Activated CD8-positive, alpha-beta memory T cell treated with anti-CD3 and anti-CD28 coated beads, Interleukin-2, amount 10 ng/mL, durations not matched to agents 7 days and 5 days (primary cell): ENCODE measurements around the gene S100B. TPM values are rescaled to one million over a fixed set of nuclear protein-coding genes. Genes with fewer than 3 reads are reported as not detected.

Experiments
- ATAC-seq: fragments of 150-1000 bp; cut with Tn5 transposase; one replicate; pipeline ENCODE4 v1.10.0; 2021; ENCODE audit warnings: moderate library complexity
- CTCF ChIA-PET: fragments of 350-600 bp; sonication (Branson Sonifier 250); formaldehyde crosslinking; loops from one replicate; lab custom pipeline; 2021; ENCODE audit warnings: antibody characterized with exemption; lab: Charles Lee
- DNase-seq: peaks from one replicate; pipeline ENCODE4 v3.0.0-alpha.2; 2020
- H3K27ac Mint-ChIP-seq: one replicate; pipeline ENCODE4 v1.8.0; 2021; ENCODE audit warnings: mild to moderate bottlenecking, mixed read lengths
- H3K27me3 Mint-ChIP-seq: one replicate; pipeline ENCODE4 v1.8.0; 2021; ENCODE audit warnings: mixed read lengths
- H3K36me3 Mint-ChIP-seq: one replicate; pipeline ENCODE4 v1.8.0; 2021; ENCODE audit warnings: mild to moderate bottlenecking, mixed read lengths
- H3K4me1 Mint-ChIP-seq: one replicate; pipeline ENCODE4 v1.8.0; 2021; ENCODE audit warnings: mixed read lengths
- H3K4me3 Mint-ChIP-seq: one replicate; pipeline ENCODE4 v1.8.0; 2021; ENCODE audit warnings: mild to moderate bottlenecking, moderate library complexity, mixed read lengths
- H3K9me3 Mint-ChIP-seq: one replicate; pipeline ENCODE4 v1.8.0; 2022; ENCODE audit warnings: low read depth, mixed read lengths
- total RNA-seq, 2 experiments: library from RNA; stranded (reverse); gene quantifications; one replicate each; pipeline ENCODE4 v1.2.3, GENCODE V29; 2021

The S100B gene
- total RNA-seq, 2 experiments from 2014 or later, result 0.77 to 1.5 TPM

DNA sequence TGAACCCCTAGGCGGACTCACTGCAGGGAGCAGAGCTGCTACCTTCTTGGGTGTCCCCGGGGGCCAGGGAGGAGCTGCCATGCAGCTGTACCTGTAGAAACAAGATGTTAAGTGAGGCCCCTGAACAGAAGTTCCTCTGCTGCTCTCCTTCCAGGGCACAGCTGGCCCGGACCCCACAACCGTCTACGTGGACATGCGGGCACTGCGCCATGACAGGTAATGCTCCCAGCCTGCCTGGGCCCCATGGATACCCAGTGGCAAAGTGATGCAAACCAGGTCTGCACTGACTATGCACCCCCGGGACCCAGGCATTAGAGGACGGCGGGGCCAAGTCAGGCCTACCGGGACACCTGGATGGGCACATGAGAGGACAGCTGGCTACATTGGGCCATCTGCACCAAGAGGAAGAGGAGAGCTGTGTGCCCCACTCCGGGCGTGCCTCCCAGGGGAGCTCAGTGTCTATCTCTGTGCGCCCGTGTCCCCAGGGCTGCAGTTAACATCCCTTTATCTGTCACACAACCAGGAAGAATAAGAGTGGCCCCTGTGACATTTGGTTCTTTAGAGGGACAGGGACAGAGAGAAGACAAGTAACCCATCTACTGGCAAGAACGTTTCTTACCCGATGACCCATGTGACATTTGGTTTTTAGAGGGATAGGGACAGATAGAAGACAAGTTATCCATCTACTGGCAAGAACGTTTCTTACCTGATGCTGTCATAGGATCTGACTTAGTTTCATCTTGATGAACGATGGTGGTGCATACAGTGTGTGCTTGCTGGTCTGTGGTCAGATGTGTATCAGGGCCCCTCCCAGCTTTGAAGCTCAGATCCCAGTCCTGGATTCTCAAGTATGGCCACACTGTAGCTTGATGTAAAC, 44.1 kb downstream of the S100B start:
- H3K4me3 Mint-ChIP-seq, result no peak overlapping the region
- peak; percentile 39 for DNase-seq
- peak overlapping the region; percentile 90 for H3K27ac Mint-ChIP-seq
- peaks cover 29% of the 10 kb centered on the region for H3K4me1 Mint-ChIP-seq
- peaks cover 39% of the 10 kb centered on the region for H3K36me3 Mint-ChIP-seq
- CTCF ChIA-PET, result interaction anchor here (1.0 to 1.9 kb wide), 2 partner anchors 74 to 79 kb away, joined by 3 to 8 read pairs; partner anchors contain the start of gene PRMT2
- H3K9me3 Mint-ChIP-seq, result no peaks in the 10 kb centered on the region
- ATAC-seq, result no peak
- no peaks in the 10 kb centered on the region for H3K27me3 Mint-ChIP-seq

GRCh38 chr21:46559291-46559983, 45.4 kb downstream of the S100B start:
- Mint-ChIP-seq H3K36me3 (peaks cover 35% of the 10 kb centered on the region), H3K27me3 (no peaks in the 10 kb centered on the region)
- peak; percentile 88 for ATAC-seq

DNA sequence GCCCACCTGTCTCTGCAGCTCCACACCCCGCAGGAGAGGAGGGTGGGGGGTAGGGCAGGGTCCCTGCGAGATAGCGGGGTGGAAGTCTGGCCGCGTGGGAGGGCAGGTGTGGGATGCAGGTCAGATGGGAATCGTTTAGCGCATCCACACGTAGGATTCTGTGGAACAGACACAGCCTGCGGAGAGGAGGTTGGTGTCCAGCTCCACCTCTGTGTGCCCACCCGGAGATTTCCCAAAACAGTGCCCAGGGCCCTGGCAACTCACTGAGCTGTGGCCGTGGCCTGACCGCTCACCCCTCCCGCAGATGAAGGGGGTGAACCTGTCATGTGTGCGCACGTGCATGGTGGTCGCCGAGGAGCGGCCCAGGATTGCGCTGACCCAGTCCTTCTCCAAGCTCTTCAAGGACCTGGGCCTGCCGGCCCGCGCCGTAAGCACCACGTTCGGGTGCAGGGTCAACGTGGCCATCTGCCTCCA, 46.9 kb downstream of the S100B start:
- Mint-ChIP-seq H3K4me1 (peaks cover 29% of the 10 kb centered on the region), H3K4me3 (no peak overlapping the region), H3K27me3 (no peaks in the 10 kb centered on the region), H3K27ac (no peak overlapping the region), H3K36me3 (peaks cover 37% of the 10 kb centered on the region), H3K9me3 (no peaks in the 10 kb centered on the region)
- peak; percentile 38 for DNase-seq
- CTCF ChIA-PET, result interaction anchor here (1.9 to 2.1 kb wide), 2 partner anchors 77 to 79 kb away, joined by 4 to 8 read pairs; partner anchors contain the start of gene PRMT2
- no peak for ATAC-seq

More at GRCh38 chr21:46559291-46559983, 45.4 kb downstream of the S100B start:
- H3K27ac Mint-ChIP-seq, result peak overlapping the region; percentile 90
- H3K4me1 Mint-ChIP-seq, result peaks cover 29% of the 10 kb centered on the region
- CTCF ChIA-PET, result interaction anchor here (0.6 to 2.1 kb wide), 8 partner anchors 13 to 416 kb away, joined by 3 to 8 read pairs (median 4); partner anchors contain the start of gene PRMT2
- peak; percentile 79 for DNase-seq
- H3K4me3 Mint-ChIP-seq, result peak overlapping the region; percentile 66
- no peaks in the 10 kb centered on the region for H3K9me3 Mint-ChIP-seq

- ATAC-seq, result no peak
- CTCF ChIA-PET, result no interaction called here
- H3K27ac Mint-ChIP-seq, result no peak overlapping the region
- DNase-seq, result peak; percentile 38
- H3K36me3 Mint-ChIP-seq, result peaks cover 34% of the 10 kb centered on the region
- H3K27me3 Mint-ChIP-seq, result no peaks in the 10 kb centered on the region
- H3K4me3 Mint-ChIP-seq, result no peak overlapping the region
- H3K4me1 Mint-ChIP-seq, result peaks cover 33% of the 10 kb centered on the region
- no peaks in the 10 kb centered on the region for H3K9me3 Mint-ChIP-seq
Measured at GRCh38 chr21:46557469-46557868, 47.4 kb downstream of the S100B start.

- CTCF ChIA-PET, result no interaction called here
- H3K4me1 Mint-ChIP-seq, result peaks cover 38% of the 10 kb centered on the region
- H3K9me3 Mint-ChIP-seq, result no peaks in the 10 kb centered on the region
- H3K27ac Mint-ChIP-seq, result peak overlapping the region; percentile 39
- DNase-seq (no peak), ATAC-seq (no peak)
- no peak overlapping the region for H3K4me3 Mint-ChIP-seq
- peaks cover 28% of the 10 kb centered on the region for H3K36me3 Mint-ChIP-seq
- no peaks in the 10 kb centered on the region for H3K27me3 Mint-ChIP-seq
Measured at GRCh38 chr21:46556802-46557201, 48.1 kb downstream of the S100B start.

- no peak overlapping the region for H3K4me3 Mint-ChIP-seq
- DNase-seq, result no peak
- no peaks in the 10 kb centered on the region for H3K27me3 Mint-ChIP-seq
- no peaks in the 10 kb centered on the region for H3K9me3 Mint-ChIP-seq
- no peak for ATAC-seq
- H3K4me1 Mint-ChIP-seq, result peaks cover 41% of the 10 kb centered on the region
- peaks cover 20% of the 10 kb centered on the region for H3K36me3 Mint-ChIP-seq
- CTCF ChIA-PET, result no interaction called here
- H3K27ac Mint-ChIP-seq, result no peak overlapping the region
Measured at GRCh38 chr21:46555678-46556077, 49.2 kb downstream of the S100B start.

GRCh38 chr21:46555225-46555617, 49.7 kb downstream of the S100B start:
- CTCF ChIA-PET, result no interaction called here
- no peaks in the 10 kb centered on the region for H3K9me3 Mint-ChIP-seq

DNA sequence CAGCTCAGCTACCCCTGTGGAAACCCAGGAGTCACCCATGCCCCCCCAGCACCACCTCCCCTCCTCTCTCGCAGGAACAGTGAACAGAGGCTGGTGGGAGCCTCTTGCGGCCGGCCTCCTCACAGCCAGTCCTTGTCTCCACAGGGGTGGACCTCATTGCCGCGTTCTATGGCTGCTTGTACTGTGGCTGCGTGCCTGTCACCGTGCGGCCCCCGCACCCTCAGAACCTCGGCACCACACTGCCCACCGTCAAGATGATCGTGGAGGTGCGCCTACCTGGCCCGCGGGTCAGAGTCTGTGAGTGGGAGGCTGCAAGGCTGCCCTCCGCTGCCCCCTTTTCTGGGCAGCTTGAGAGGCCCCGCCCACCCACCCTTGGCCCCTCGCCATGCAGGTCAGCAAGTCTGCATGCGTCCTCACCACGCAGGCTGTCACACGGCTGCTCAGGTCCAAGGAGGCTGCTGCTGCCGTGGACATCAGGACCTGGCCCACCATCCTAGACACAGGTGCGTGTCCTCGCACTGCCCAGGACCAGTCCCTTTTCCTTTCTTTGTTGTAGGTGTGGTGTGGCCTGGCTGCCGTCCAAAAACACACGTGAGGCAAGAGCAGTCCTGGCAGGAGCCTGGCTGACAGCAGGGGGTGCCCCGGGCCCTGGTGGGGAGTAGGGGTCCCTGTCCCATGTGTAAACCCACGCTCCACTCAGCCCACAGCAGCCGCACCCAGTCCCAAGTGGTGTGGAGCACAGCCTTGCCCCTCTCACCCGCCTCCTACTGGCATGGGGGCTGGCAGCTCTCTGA, 50.3 kb downstream of the S100B start:
- Mint-ChIP-seq H3K27me3 (no peaks in the 10 kb centered on the region), H3K4me3 (no peak overlapping the region), H3K9me3 (no peaks in the 10 kb centered on the region), H3K4me1 (peaks cover 39% of the 10 kb centered on the region), H3K27ac (peak overlapping the region; percentile 36), H3K36me3 (peaks cover 21% of the 10 kb centered on the region)
- ATAC-seq (no peak), DNase-seq (no peak)
- CTCF ChIA-PET, result no interaction called here

More at GRCh38 chr21:46555225-46555617, 49.7 kb downstream of the S100B start:
- Mint-ChIP-seq H3K27me3 (no peaks in the 10 kb centered on the region), H3K4me3 (no peak overlapping the region), H3K36me3 (peaks cover 22% of the 10 kb centered on the region), H3K4me1 (peaks cover 41% of the 10 kb centered on the region), H3K27ac (no peak overlapping the region)
- no peak for ATAC-seq
- DNase-seq, result no peak

DNA sequence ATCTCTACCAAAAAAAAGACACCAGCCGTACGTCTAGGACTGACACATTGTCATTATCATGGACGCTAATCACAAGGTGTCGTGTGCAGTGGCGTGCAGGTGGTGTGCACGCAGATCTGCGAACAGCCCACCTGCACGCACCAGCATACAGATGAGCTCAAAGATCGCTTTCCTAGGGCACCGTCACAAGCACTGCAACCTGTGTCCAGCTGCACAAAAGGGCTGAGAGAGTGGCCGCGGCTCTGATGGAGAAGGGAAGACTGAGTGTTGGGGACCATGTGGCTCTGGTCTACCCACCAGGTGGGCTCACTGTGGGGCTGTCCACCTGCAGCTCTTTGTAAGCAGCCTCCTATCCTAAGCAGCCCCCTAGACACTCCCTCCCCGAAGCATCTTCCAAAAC, 50.9 kb downstream of the S100B start:
- peaks cover 22% of the 10 kb centered on the region for H3K36me3 Mint-ChIP-seq
- no peak overlapping the region for H3K4me3 Mint-ChIP-seq
- peak overlapping the region; percentile 36 for H3K27ac Mint-ChIP-seq
- ATAC-seq, result no peak
- CTCF ChIA-PET, result no interaction called here
- H3K4me1 Mint-ChIP-seq, result peaks cover 36% of the 10 kb centered on the region
- DNase-seq, result no peak
- H3K9me3 Mint-ChIP-seq, result no peaks in the 10 kb centered on the region
- H3K27me3 Mint-ChIP-seq, result no peaks in the 10 kb centered on the region

DNA sequence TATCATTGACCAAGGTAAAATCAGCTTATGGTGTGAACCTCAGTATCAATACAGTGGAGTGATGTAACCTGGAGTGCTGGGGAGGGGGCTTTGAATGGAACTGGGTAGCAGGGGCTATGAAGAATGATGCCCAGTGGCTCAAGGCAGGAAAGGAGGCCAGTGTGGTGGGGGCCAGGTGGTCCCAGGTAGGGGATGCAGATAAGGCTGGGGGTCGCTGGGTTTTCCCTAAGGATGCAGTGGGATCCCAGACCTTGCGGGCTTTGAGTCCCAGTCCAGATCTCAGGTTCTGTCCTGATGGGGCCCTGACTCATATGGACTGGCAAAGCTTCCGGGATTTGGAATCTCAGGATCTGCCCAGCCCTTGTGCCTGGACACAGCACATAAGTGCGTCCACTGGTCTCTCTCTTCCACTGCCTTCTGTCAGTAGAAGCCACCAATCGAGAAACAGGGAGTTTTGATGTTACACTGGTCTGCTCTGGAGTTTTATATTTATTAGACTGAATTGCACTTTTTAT, 52.0 kb downstream of the S100B start:
- no peak overlapping the region for H3K4me3 Mint-ChIP-seq

DNA sequence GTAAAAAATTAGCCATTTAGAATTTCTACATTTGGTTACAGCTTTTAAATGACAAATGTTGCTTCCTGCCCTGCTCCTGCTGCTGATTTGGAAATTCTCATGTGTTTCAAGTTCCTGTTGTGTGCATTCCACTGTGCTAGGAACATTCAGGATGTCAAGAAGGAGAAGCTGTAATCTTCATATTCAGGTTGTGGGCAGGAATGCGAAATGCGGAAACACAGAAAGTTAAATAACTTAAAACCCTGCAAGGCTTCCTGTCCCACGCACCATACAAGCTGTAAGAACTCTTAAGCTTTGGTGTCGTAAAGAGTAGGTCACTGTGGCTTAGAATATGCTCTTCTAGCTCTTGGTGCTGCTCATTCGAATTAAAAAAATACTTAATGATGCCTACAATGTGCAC, 52.6 kb downstream of the S100B start:
- peaks cover 34% of the 10 kb centered on the region for H3K4me1 Mint-ChIP-seq
- H3K27me3 Mint-ChIP-seq, result no peaks in the 10 kb centered on the region
- DNase-seq, result no peak
- peaks cover 27% of the 10 kb centered on the region for H3K36me3 Mint-ChIP-seq
- peak overlapping the region; percentile 83 for H3K27ac Mint-ChIP-seq
- CTCF ChIA-PET, result interaction anchor here (0.8 to 2.6 kb wide), 6 partner anchors 47 to 408 kb away, joined by 3 to 8 read pairs (median 3); partner anchors contain the start of gene PRMT2
- no peaks in the 10 kb centered on the region for H3K9me3 Mint-ChIP-seq
- no peak for ATAC-seq
- peak overlapping the region; percentile 34 for H3K4me3 Mint-ChIP-seq

More for the DNA sequence above, 52.0 kb downstream of the S100B start:
- CTCF ChIA-PET, result interaction anchor here (0.8 to 2.6 kb wide), 5 partner anchors 80 to 409 kb away, joined by 3 to 8 read pairs (median 3); partner anchors contain the start of gene PRMT2
- Mint-ChIP-seq H3K27ac (peak overlapping the region; percentile 83), H3K9me3 (no peaks in the 10 kb centered on the region), H3K4me1 (peaks cover 34% of the 10 kb centered on the region), H3K36me3 (peaks cover 27% of the 10 kb centered on the region), H3K27me3 (no peaks in the 10 kb centered on the region)
- ATAC-seq (no peak), DNase-seq (no peak)

- H3K27ac Mint-ChIP-seq, result peak overlapping the region; percentile 87
- ATAC-seq (peak; percentile 82), DNase-seq (peak; percentile 65)
- peak overlapping the region; percentile 68 for H3K4me3 Mint-ChIP-seq
- CTCF ChIA-PET, result interaction anchor here (0.8 to 2.6 kb wide), 8 partner anchors 22 to 408 kb away, joined by 3 to 8 read pairs (median 4); partner anchors contain the start of gene PRMT2
- H3K36me3 Mint-ChIP-seq, result peaks cover 22% of the 10 kb centered on the region
- peaks cover 34% of the 10 kb centered on the region for H3K4me1 Mint-ChIP-seq
- no peaks in the 10 kb centered on the region for H3K9me3 Mint-ChIP-seq
- H3K27me3 Mint-ChIP-seq, result no peaks in the 10 kb centered on the region
Measured at GRCh38 chr21:46551636-46552241, 53.1 kb downstream of the S100B start.
